Progenitor cell of endocrine pancreas (in vitro differentiated cells): Measurements from ENCODE around the gene OXLD1. TPM values are rescaled to one million over a fixed set of nuclear protein-coding genes. Genes with fewer than 3 reads are reported as not detected.
"Not testable (repeated sequence)": the region's sequence is repeated elsewhere in the genome, so short reads cannot be mapped to it uniquely, and the experiment has no call there.

Experiments
- DNase-seq: peaks from one replicate; pipeline ENCODE4 v3.0.0; 2021; ENCODE audit warnings: low spot score; ENCODE audit not compliant: unreplicated experiment
- H3K27ac Mint-ChIP-seq: 2 replicates; pipeline ENCODE4 v1.8.0; 2021; ENCODE audit warnings: mild to moderate bottlenecking, moderate library complexity, mixed read lengths
- H3K27me3 Mint-ChIP-seq: 2 replicates; pipeline ENCODE4 v1.8.0; 2021; ENCODE audit warnings: mixed read lengths
- H3K36me3 Mint-ChIP-seq: 2 replicates; pipeline ENCODE4 v1.8.0; 2022; ENCODE audit warnings: mixed read lengths; ENCODE audit not compliant: insufficient read depth
- H3K4me1 Mint-ChIP-seq: 2 replicates; pipeline ENCODE4 v1.8.0; 2021; ENCODE audit warnings: low read depth, mixed read lengths
- H3K4me3 Mint-ChIP-seq: 2 replicates; pipeline ENCODE4 v1.8.0; 2021; ENCODE audit warnings: low read depth, mild to moderate bottlenecking, moderate library complexity, mixed read lengths
- H3K9me3 Mint-ChIP-seq: 2 replicates; pipeline ENCODE4 v1.8.0; 2021; ENCODE audit warnings: low read depth, mixed read lengths
- total RNA-seq: library from RNA; stranded (reverse); gene quantifications from 2 replicates; pipeline ENCODE4 v1.2.1, GENCODE V29; 2021
- TF ChIP-seq, protein P1 (sequence below): fragments of 200-600 bp; sonication (generic); IDR thresholded peaks from one replicate; pipeline ENCODE4 v1.5.0; 2021; ENCODE audit warnings: antibody characterized with exemption, mild to moderate bottlenecking; ENCODE audit not compliant: unreplicated experiment

Gene OXLD1
- total RNA-seq, 1 donor from 2014 or later, result 18.6 TPM

DNA sequence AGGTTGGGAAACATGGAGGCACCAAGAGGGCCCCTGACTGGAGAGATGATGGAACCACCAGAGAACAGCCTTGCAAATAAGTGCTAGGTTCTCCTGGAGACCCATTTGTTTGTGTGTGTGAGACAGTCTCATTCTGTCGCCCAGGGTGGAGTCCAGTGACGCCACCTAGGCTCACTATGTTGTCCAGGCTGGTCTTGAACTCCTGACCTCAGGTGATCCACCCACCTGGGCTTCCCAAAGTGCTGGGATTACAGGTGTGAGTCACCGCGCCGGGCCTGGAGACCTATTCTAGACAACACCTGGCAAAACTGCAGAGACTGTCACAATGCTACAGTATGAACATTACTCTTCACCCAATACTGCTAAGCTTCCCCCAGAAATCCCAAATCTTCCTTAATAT, 31.0 kb downstream of the OXLD1 start:
- Mint-ChIP-seq H3K4me1 (peaks cover 11% of the 10 kb centered on the region), H3K36me3 (no peaks in the 10 kb centered on the region), H3K27ac (peak overlapping the region; percentile 96), H3K9me3 (no peaks in the 10 kb centered on the region), H3K4me3 (peak overlapping the region; percentile 89), H3K27me3 (no peaks in the 10 kb centered on the region)
- TF ChIP-seq, protein P1, sequence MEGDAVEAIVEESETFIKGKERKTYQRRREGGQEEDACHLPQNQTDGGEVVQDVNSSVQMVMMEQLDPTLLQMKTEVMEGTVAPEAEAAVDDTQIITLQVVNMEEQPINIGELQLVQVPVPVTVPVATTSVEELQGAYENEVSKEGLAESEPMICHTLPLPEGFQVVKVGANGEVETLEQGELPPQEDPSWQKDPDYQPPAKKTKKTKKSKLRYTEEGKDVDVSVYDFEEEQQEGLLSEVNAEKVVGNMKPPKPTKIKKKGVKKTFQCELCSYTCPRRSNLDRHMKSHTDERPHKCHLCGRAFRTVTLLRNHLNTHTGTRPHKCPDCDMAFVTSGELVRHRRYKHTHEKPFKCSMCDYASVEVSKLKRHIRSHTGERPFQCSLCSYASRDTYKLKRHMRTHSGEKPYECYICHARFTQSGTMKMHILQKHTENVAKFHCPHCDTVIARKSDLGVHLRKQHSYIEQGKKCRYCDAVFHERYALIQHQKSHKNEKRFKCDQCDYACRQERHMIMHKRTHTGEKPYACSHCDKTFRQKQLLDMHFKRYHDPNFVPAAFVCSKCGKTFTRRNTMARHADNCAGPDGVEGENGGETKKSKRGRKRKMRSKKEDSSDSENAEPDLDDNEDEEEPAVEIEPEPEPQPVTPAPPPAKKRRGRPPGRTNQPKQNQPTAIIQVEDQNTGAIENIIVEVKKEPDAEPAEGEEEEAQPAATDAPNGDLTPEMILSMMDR, result no peak
- DNase-seq, result no peak

DNA sequence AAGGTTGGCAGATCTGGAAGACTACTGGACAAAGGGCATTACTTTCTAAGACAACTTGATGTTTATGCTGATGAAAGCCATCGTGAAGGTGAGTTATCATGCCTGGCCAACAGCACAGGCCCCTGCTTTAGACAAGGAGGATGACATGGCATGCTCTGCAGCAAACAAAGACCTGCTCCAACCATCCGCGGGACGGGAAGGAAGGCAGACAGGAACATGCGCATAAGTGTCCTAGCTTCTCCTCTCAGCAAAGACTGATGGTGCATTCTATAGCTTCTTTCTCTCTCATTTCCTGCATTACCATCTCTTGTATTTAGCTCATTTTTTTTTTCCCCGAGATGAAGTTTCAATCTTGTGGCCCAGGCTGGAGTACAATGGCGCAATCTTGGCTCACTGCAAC, 34.9 kb downstream of the OXLD1 start:
- Mint-ChIP-seq H3K4me3 (no peak overlapping the region), H3K4me1 (peaks cover 10% of the 10 kb centered on the region), H3K9me3 (no peaks in the 10 kb centered on the region), H3K27ac (no peak overlapping the region), H3K27me3 (no peaks in the 10 kb centered on the region), H3K36me3 (peaks cover 7% of the 10 kb centered on the region)
- no peak for DNase-seq
- TF ChIP-seq, protein P1, result no peak

DNA sequence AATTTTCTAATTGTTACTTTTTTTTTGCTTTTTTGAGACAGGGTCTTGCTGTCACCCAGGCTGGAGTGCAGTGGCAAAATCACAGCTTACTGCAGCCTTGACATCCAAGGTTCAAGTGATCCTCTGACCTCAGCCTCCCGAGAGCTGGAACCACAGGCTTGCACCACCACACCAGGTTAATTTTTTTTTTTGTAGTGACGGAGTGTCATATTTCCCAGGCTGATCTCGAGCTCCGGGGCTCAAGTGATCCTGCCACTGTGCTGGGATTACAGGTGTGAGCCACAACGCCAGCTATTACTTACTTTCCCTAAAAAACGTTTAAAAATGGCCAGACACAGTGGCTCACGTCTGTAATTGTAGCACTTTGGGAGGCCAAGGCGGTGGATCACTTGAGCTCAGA, 36.1 kb downstream of the OXLD1 start:
- Mint-ChIP-seq H3K36me3 (peaks cover 16% of the 10 kb centered on the region), H3K4me3 (no peak overlapping the region), H3K27ac (no peak overlapping the region), H3K4me1 (no peaks in the 10 kb centered on the region), H3K9me3 (no peaks in the 10 kb centered on the region), H3K27me3 (no peaks in the 10 kb centered on the region)
- DNase-seq, result no peak
- TF ChIP-seq, protein P1, result no peak

DNA sequence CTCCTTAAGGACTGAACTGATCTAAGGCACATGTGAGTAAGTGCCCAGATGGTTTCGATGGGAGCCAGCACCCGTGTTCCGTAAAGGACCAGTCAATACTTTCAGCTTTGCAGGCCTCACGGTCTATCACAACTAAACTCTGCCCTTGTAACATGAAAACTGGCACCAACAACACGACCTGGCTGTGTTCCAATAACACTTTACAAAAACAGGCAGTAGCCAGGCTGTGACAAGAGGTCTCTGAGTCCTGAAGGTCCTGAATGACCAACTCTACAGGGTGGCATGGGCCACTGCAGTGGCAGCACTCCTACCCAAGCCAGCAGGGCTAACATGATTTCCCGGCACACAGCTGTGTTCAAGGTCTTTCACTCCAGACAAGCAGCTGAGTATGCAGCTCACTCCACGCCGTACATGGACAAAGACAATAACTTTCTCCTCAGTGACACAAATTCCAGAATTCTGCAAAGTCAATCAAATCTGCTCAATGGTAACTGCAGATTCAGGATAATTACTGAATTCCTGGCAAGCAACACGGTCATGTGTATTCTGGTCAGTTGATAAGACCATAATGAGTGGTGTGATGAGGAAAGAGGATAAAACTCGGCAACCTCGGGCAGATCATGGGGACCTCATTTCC, 44.8 kb downstream of the OXLD1 start:
- no peaks in the 10 kb centered on the region for H3K4me1 Mint-ChIP-seq
- peaks cover 54% of the 10 kb centered on the region for H3K36me3 Mint-ChIP-seq
- H3K27ac Mint-ChIP-seq, result no peak overlapping the region
- DNase-seq, result no peak
- H3K27me3 Mint-ChIP-seq, result no peaks in the 10 kb centered on the region
- no peaks in the 10 kb centered on the region for H3K9me3 Mint-ChIP-seq
- no peak overlapping the region for H3K4me3 Mint-ChIP-seq
- TF ChIP-seq, protein P1, result no peak

DNA sequence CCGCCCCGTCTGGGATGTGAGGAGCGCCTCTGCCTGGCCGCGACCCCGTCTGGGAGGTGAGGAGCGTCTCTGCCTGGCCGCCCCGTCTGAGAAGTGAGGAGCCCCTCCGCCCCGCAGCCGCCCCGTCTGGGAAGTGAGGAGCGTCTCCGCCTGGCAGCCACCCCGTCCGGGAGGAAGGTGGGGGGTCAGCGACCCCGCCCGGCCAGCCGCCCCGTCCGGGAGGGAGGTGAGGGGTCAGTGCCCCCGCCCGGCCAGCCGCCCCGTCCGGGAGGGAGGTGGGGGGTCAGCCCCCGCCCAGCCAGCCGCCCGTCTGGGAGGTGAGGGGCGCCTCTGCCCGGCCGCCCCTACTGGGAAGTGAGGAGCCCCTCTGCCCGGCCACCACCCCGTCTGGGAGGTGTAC, 48.1 kb downstream of the OXLD1 start:
- H3K27me3 Mint-ChIP-seq, H3K4me1 Mint-ChIP-seq, H3K4me3 Mint-ChIP-seq, H3K27ac Mint-ChIP-seq, H3K9me3 Mint-ChIP-seq, DNase-seq: not testable (repeated sequence)
- peaks cover 40% of the 10 kb centered on the region for H3K36me3 Mint-ChIP-seq

DNA sequence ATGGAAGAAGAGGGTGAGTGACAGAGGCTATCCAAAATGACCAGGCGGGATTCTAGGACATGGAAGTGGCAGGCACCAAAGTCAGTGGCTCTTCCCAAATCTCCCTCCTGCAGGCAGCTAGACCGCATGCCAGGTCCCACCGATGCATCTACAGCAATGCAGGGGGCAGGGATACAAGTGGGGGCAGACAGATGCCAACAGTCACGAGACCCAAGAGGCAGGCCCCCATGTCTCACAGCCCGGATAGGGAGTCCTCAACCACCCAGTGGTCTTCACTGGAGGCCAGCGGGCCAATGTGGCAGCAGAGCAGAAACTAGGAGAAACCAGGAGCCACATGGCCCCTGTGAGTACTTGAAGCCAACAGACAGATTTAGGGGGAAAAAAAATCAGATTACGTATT, 49.5 kb downstream of the OXLD1 start:
- no peaks in the 10 kb centered on the region for H3K4me1 Mint-ChIP-seq
- H3K9me3 Mint-ChIP-seq, result no peaks in the 10 kb centered on the region
- TF ChIP-seq, protein P1, result no peak
- H3K27me3 Mint-ChIP-seq, result no peaks in the 10 kb centered on the region
- H3K4me3 Mint-ChIP-seq, result no peak overlapping the region
- H3K27ac Mint-ChIP-seq, result no peak overlapping the region
- peaks cover 44% of the 10 kb centered on the region for H3K36me3 Mint-ChIP-seq
- no peak for DNase-seq
